ENCODE data around the gene KCNMA1.

KCNMA1 gene

GRCh38 chr10:77152256-77152655 is 485.4 kb downstream of the KCNMA1 start:
- no peak for DNase-seq (ENCODE audit: low read depth)

GRCh38 chr10:77151408-77151807 is 486.2 kb downstream of the KCNMA1 start:
- DNase-seq (ENCODE audit: low read depth), result no peak

- DNase-seq (ENCODE audit: low read depth), result no peak
These were observed 487.9 kb downstream of the KCNMA1 start for GRCh38 chr10:77149706-77150105.

GRCh38 chr10:77149001-77149400 is 488.6 kb downstream of the KCNMA1 start:
- DNase-seq (ENCODE audit: low read depth), result no peak

GRCh38 chr10:77147871-77148270 is 489.7 kb downstream of the KCNMA1 start:
- DNase-seq (ENCODE audit: low read depth), result no peak

GRCh38 chr10:77146712-77147336 is 490.8 kb downstream of the KCNMA1 start:
- no peak for DNase-seq (ENCODE audit: low read depth)

- no peak for DNase-seq (ENCODE audit: low read depth)
These were observed 493.0 kb downstream of the KCNMA1 start for GRCh38 chr10:77144656-77145055.

- no peak for DNase-seq (ENCODE audit: low read depth)
These were observed 498.1 kb downstream of the KCNMA1 start for GRCh38 chr10:77139252-77140160.

GRCh38 chr10:77138541-77138940 is 499.1 kb downstream of the KCNMA1 start:
- no peak for DNase-seq (ENCODE audit: low read depth)

- no peak for DNase-seq (ENCODE audit: low read depth)
These were observed 502.1 kb downstream of the KCNMA1 start for GRCh38 chr10:77135555-77135954.

GRCh38 chr10:77131214-77131613 is 506.4 kb downstream of the KCNMA1 start:
- DNase-seq (ENCODE audit: low read depth), result peak; percentile 76

GRCh38 chr10:77127243-77127642 is 510.4 kb downstream of the KCNMA1 start:
- DNase-seq (ENCODE audit: low read depth), result no peak

GRCh38 chr10:77125231-77125630 is 512.4 kb downstream of the KCNMA1 start:
- DNase-seq (ENCODE audit: low read depth), result no peak

- no peak for DNase-seq (ENCODE audit: low read depth)
These were observed 514.3 kb downstream of the KCNMA1 start for GRCh38 chr10:77123330-77123729.

GRCh38 chr10:77121829-77122228 is 515.8 kb downstream of the KCNMA1 start:
- DNase-seq (ENCODE audit: low read depth), result no peak

GRCh38 chr10:77120666-77121376 is 516.8 kb downstream of the KCNMA1 start:
- DNase-seq (ENCODE audit: low read depth), result no peak

GRCh38 chr10:77120012-77120411 is 517.6 kb downstream of the KCNMA1 start:
- no peak for DNase-seq (ENCODE audit: low read depth)

GRCh38 chr10:77118603-77119282 is 518.9 kb downstream of the KCNMA1 start:
- no peak for DNase-seq (ENCODE audit: low read depth)

- no peak for DNase-seq (ENCODE audit: low read depth)
These were observed 520.1 kb downstream of the KCNMA1 start for GRCh38 chr10:77117501-77117900.

- peak; percentile 19 for DNase-seq (ENCODE audit: low read depth)
These were observed 520.7 kb downstream of the KCNMA1 start for GRCh38 chr10:77116904-77117303.

GRCh38 chr10:77114181-77114821 is 523.3 kb downstream of the KCNMA1 start:
- no peak for DNase-seq (ENCODE audit: low read depth)
